HG03103 (cell line): ENCODE results near the gene AGBL1.

ENCODE experiments used
- ATAC-seq: cut with Tn5 transposase; IDR thresholded peaks from one replicate; pipeline ENCODE4 v1.9.1; 2021; ENCODE audit warnings: low read depth; ENCODE audit not compliant: unreplicated experiment

AGBL1 gene

GRCh38 chr15:86849136-86849535 lies 769.5 kb downstream of the AGBL1 start:
- ATAC-seq: no peak

- no peak for ATAC-seq
These were observed 770.1 kb downstream of the AGBL1 start for GRCh38 chr15:86849558-86850285.

GRCh38 chr15:86850939-86851338 lies 771.3 kb downstream of the AGBL1 start:
- ATAC-seq: no peak

GRCh38 chr15:86852741-86853140 lies 773.1 kb downstream of the AGBL1 start:
- no peak for ATAC-seq

GRCh38 chr15:86854176-86854575 lies 774.5 kb downstream of the AGBL1 start:
- no peak for ATAC-seq

- ATAC-seq: no peak
These were observed 775.9 kb downstream of the AGBL1 start for GRCh38 chr15:86855307-86856291.

- no peak for ATAC-seq
These were observed 778.0 kb downstream of the AGBL1 start for GRCh38 chr15:86857701-86858100.

GRCh38 chr15:86863226-86863915 lies 783.7 kb downstream of the AGBL1 start:
- no peak for ATAC-seq

GRCh38 chr15:86865920-86866319 lies 786.2 kb downstream of the AGBL1 start:
- no peak for ATAC-seq

GRCh38 chr15:86870846-86871245 lies 791.2 kb downstream of the AGBL1 start:
- ATAC-seq: no peak

GRCh38 chr15:86871964-86872363 lies 792.3 kb downstream of the AGBL1 start:
- no peak for ATAC-seq

- ATAC-seq: no peak
These were observed 793.1 kb downstream of the AGBL1 start for GRCh38 chr15:86872782-86873181.

GRCh38 chr15:86875067-86875466 lies 795.4 kb downstream of the AGBL1 start:
- no peak for ATAC-seq

GRCh38 chr15:86876387-86876944 lies 796.8 kb downstream of the AGBL1 start:
- no peak for ATAC-seq

- ATAC-seq: no peak
These were observed 797.5 kb downstream of the AGBL1 start for GRCh38 chr15:86877171-86877631.

- ATAC-seq: peak; percentile 56
These were observed 799.2 kb downstream of the AGBL1 start for GRCh38 chr15:86878844-86879243.

GRCh38 chr15:86879250-86880229 lies 799.9 kb downstream of the AGBL1 start:
- no peak for ATAC-seq

GRCh38 chr15:86885616-86886015 lies 805.9 kb downstream of the AGBL1 start:
- no peak for ATAC-seq

GRCh38 chr15:86892774-86893449 lies 813.2 kb downstream of the AGBL1 start:
- ATAC-seq: no peak
